ENCODE measurements around the gene TSR1. TPM values are rescaled to one million over a fixed set of nuclear protein-coding genes. Genes with fewer than 3 reads are reported as not detected.

Gene TSR1
- total RNA-seq, 1 donor from 2014 or later, result 99.3 TPM

DNA sequence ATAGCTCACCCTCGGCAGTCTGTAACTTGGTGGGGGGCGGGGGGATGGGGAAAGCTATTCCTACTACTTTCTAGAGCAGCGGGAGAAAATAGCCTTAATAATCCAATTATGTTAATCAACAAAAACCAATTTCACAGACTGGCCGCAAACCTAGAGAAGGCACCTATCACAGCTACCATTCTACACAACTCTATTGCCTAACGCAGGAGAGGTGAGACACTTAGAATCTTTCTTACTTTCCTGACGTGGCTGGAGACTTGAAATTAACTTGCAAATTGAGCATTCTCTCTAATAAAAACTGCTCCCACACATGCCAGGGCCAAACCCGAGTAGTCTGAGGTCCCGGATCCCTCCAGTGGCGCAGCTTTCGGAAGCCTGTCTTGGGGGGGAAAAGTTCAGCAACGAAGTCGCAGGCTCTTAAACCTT, 33.5 kb downstream of the TSR1 start:
- Mint-ChIP-seq H3K9me3 (no peaks in the 10 kb centered on the region), H3K27ac (peak overlapping the region; percentile 84), H3K4me3 (peak overlapping the region; percentile 91), H3K27me3 (no peaks in the 10 kb centered on the region), H3K4me1 (peaks cover 35% of the 10 kb centered on the region), H3K36me3 (ENCODE audit: low read depth) (peaks cover 30% of the 10 kb centered on the region)
- intact Hi-C loops (cut with micrococcal nuclease), result loop anchor here (1.0 to 2.0 kb wide), 3 partner anchors 50 to 247 kb away; partner anchors contain the start of genes HIC1 and MNT
- no peak for DNase-seq

DNA sequence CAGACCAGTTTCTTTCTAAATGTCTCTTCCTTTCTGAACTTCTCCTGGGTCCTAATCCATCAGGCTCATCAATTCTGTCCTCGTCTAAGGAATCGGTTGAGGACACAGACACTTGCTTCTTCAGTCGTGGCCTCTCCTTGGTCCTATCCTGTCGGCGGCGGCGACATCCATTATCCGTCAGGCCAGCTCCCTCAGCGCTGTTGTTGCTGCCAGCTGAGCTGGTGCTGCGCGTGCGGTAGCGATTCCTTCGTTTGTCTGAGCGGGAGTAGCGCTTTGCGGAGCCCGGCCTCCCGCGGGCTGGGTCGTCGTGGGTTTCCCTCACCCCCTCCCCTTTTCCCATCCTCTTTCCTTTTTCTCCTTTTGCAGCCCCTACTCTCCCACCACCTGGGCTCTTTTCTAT, 36.5 kb downstream of the TSR1 start:
- peaks cover 46% of the 10 kb centered on the region for H3K36me3 Mint-ChIP-seq (ENCODE audit: low read depth)
- H3K27me3 Mint-ChIP-seq, result no peaks in the 10 kb centered on the region
- DNase-seq, result no peak
- intact Hi-C loops (cut with micrococcal nuclease), result no loop called here
- no peaks in the 10 kb centered on the region for H3K9me3 Mint-ChIP-seq
- peaks cover 43% of the 10 kb centered on the region for H3K4me1 Mint-ChIP-seq
- no peak overlapping the region for H3K27ac Mint-ChIP-seq
- H3K4me3 Mint-ChIP-seq, result no peak overlapping the region

DNA sequence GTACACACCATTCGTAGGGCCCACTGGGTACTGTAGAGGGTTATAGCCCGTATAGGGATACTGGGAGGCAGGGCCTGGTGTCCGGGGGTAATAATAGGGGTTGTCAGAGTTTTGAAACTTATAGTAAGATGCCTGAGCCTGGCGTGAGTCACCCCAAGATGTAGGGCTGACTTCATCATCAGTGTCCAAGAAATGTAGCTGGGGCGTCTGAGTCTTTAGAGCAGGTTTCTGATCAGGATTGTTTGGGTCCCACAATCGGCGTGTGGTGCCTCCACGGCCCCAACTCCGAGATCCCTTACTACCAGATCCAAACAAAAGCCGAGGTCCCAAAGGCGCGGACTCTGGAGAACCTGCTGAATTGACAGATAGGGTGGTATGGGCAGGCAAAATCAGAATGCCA, 37.1 kb downstream of the TSR1 start:
- Mint-ChIP-seq H3K36me3 (ENCODE audit: low read depth) (peaks cover 50% of the 10 kb centered on the region), H3K9me3 (no peaks in the 10 kb centered on the region), H3K4me1 (peaks cover 46% of the 10 kb centered on the region), H3K4me3 (no peak overlapping the region), H3K27ac (no peak overlapping the region), H3K27me3 (no peaks in the 10 kb centered on the region)
- no peak for DNase-seq
- intact Hi-C loops (cut with micrococcal nuclease), result no loop called here

DNA sequence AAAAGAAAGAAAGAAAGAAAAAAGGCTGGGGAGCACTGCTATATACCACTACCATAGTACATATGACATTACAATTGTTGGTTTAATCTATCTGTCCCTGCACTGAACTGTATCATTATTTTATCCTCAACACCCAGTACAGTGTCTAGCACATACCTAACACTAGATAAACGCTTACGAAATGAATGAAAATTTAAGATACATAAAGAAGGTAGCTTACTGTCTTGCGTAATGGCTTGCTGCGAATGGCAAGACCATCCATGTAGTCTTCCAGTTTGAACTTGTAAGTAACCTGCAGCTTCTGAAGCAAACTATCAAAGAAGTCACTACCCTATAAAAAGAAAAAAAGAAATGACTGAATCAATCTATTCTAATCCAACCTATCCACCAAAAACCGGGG, 39.2 kb downstream of the TSR1 start:
- intact Hi-C loops (cut with micrococcal nuclease), result no loop called here
- no peaks in the 10 kb centered on the region for H3K27me3 Mint-ChIP-seq
- peaks cover 58% of the 10 kb centered on the region for H3K36me3 Mint-ChIP-seq (ENCODE audit: low read depth)
- H3K27ac Mint-ChIP-seq, result no peak overlapping the region
- no peaks in the 10 kb centered on the region for H3K9me3 Mint-ChIP-seq
- H3K4me1 Mint-ChIP-seq, result peaks cover 44% of the 10 kb centered on the region
- DNase-seq, result no peak
- H3K4me3 Mint-ChIP-seq, result no peak overlapping the region

DNA sequence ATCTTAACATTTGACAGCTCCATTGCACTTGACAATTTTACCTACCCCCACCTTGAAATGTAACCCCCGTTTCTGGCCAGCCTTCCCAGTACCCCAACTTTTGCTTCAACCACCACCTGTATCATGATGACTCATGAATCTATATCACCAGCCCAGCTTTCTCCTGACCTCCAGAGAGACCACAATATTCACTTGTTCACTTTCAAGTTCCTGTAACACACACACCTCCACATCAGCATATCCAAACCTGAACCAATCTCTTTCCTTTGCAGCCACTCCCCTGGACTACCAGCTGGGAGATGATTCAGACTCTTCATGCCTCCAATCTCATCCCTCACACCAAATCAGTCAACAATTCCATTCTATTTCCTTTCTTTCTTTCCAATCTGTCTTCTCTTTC, 40.7 kb downstream of the TSR1 start:
- Mint-ChIP-seq H3K27ac (peak overlapping the region; percentile 17), H3K4me1 (peaks cover 38% of the 10 kb centered on the region), H3K27me3 (no peaks in the 10 kb centered on the region), H3K9me3 (no peaks in the 10 kb centered on the region), H3K36me3 (ENCODE audit: low read depth) (peaks cover 64% of the 10 kb centered on the region), H3K4me3 (no peak overlapping the region)
- no peak for DNase-seq
- intact Hi-C loops (cut with micrococcal nuclease), result no loop called here

DNA sequence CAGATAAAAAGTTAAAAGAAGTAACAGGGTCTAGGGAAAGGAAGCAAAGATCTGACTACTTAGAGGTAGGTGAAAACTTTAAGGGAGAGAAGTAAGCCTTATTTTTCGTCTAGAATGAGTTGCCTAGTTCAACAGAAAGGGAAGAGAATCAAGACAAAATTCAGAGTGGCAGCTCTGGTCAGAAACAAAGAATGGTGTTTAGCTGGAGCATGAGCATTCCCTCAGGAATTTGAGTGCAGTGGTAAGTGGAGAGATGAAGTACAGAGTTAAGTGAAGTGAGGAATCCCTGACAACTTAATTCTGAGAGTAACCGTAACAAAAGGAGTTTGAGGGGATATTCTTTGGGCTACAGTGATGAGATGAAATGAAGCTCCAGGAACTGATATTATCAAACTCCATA, 44.2 kb downstream of the TSR1 start:
- Mint-ChIP-seq H3K27ac (no peak overlapping the region), H3K9me3 (no peaks in the 10 kb centered on the region), H3K36me3 (ENCODE audit: low read depth) (peaks cover 62% of the 10 kb centered on the region), H3K4me1 (peaks cover 25% of the 10 kb centered on the region), H3K27me3 (no peaks in the 10 kb centered on the region), H3K4me3 (no peak overlapping the region)
- DNase-seq, result no peak
- intact Hi-C loops (cut with micrococcal nuclease), result no loop called here

DNA sequence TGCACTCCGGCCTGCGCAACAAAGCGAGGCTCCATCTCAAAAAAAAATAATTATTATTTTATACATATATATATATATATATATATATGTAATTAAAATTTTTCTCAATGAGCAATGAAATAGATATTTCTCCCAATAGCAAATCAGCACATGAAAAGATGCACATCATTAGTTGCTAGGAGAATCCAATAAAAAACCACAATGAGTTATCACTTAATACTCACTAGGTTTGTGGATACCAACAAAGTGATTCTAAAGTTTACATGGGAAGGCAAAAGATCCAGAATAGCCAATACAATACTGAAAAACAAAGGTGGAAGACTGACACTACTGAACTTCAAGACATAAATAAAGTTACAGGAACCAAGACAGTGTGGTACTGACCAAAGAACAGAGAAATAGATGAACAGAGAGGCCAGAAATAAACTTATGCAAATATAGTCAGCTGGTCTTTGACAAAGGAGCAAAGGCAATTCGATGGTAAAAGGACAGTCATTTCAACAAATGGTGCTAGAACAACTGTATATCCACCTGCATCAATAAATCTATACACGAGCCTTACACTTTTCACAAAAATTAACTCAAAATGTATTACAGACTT, 46.3 kb downstream of the TSR1 start:
- Mint-ChIP-seq H3K4me3 (no peak overlapping the region), H3K9me3 (no peaks in the 10 kb centered on the region), H3K36me3 (ENCODE audit: low read depth) (peaks cover 53% of the 10 kb centered on the region), H3K4me1 (peaks cover 14% of the 10 kb centered on the region), H3K27ac (peak overlapping the region; percentile 11), H3K27me3 (no peaks in the 10 kb centered on the region)
- no peak for DNase-seq
- intact Hi-C loops (cut with micrococcal nuclease), result loop anchor here (10.0 kb wide), 1 partner anchor 385 kb away; no protein-coding TSS in a partner anchor

DNA sequence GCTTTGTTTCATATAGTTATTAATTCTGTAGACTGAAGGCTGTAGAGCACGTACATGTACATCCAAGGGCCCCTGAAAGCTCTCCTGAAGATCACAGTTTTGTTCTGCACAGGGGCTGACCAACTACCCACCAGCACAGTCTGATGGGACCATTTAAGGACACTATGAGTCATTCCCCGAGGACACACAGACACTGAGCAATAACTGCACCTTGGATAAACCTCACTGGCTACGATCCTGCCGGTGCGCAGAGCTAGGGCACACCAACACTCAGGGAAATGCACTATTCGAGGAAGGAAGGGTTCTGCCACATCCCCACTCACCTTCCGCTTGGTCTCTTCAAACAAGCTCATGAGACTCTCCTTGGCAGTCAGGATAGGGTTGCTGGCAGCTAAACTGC, 53.0 kb downstream of the TSR1 start:
- Mint-ChIP-seq H3K36me3 (ENCODE audit: low read depth) (peaks cover 62% of the 10 kb centered on the region), H3K9me3 (no peaks in the 10 kb centered on the region), H3K27me3 (no peaks in the 10 kb centered on the region), H3K27ac (no peak overlapping the region), H3K4me1 (peaks cover 35% of the 10 kb centered on the region), H3K4me3 (no peak overlapping the region)
- intact Hi-C loops (cut with micrococcal nuclease), result loop anchor here (2.0 to 10.0 kb wide), 3 partner anchors 17 to 379 kb away; no protein-coding TSS in a partner anchor
- DNase-seq, result no peak

DNA sequence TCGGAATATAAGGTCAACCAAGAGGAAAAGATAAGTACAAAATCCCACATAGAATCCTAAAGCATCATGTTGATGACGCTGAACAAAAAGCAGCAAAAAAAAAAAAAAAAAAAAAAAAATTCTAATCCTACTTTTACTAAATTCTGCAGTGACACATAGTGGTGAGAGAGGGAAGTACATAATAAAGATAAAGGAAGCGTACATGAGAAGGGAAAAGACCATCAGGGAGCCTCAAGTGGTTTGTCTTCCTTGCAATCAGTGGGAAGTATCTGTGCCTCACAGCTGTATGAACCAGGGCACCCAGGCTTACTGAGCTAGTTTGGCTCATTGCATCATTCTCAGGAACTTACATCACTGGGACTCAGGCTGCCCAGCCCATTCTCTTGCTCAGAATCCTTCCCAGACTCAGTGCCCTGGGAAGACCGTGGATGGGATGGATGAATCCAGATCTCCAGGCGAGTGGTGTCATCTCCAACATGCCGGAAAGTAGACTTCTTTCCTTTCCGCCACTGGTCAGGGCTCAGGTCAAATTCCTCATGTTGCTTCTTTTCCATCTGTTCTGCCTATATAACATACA, 53.9 kb downstream of the TSR1 start:
- H3K27me3 Mint-ChIP-seq, result no peaks in the 10 kb centered on the region
- peaks cover 36% of the 10 kb centered on the region for H3K4me1 Mint-ChIP-seq
- H3K4me3 Mint-ChIP-seq, result no peak overlapping the region
- intact Hi-C loops (cut with micrococcal nuclease), result loop anchor here (1.0 to 10.0 kb wide), 4 partner anchors 16 to 378 kb away; no protein-coding TSS in a partner anchor
- DNase-seq, result peak; percentile 76
- peak overlapping the region; percentile 76 for H3K27ac Mint-ChIP-seq
- H3K9me3 Mint-ChIP-seq, result no peaks in the 10 kb centered on the region
- peaks cover 57% of the 10 kb centered on the region for H3K36me3 Mint-ChIP-seq (ENCODE audit: low read depth)

DNA sequence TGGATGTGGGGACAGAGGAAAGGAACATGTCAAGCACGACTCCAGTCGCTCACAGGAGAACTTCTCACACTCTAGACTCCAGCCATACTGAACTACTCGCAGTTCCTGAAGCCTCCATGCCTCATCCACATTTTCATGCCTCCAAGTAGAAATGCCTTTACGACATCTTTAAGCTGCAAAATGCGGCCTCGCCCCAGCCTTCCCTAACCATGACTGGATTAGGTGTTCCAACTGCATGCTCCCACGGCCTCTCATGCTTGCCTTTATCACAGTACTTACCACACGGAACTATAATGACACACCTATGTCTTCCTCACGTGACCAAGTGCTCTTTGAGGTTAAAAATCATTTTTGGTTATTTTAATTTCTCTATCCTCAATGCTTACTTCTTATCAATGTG, 56.5 kb downstream of the TSR1 start:
- intact Hi-C loops (cut with micrococcal nuclease), result loop anchor here (10.0 kb wide), 1 partner anchor 375 kb away; no protein-coding TSS in a partner anchor
- Mint-ChIP-seq H3K27me3 (no peaks in the 10 kb centered on the region), H3K36me3 (ENCODE audit: low read depth) (peaks cover 53% of the 10 kb centered on the region), H3K27ac (peak overlapping the region; percentile 57), H3K4me1 (peaks cover 55% of the 10 kb centered on the region), H3K4me3 (no peak overlapping the region), H3K9me3 (no peaks in the 10 kb centered on the region)
- no peak for DNase-seq

DNA sequence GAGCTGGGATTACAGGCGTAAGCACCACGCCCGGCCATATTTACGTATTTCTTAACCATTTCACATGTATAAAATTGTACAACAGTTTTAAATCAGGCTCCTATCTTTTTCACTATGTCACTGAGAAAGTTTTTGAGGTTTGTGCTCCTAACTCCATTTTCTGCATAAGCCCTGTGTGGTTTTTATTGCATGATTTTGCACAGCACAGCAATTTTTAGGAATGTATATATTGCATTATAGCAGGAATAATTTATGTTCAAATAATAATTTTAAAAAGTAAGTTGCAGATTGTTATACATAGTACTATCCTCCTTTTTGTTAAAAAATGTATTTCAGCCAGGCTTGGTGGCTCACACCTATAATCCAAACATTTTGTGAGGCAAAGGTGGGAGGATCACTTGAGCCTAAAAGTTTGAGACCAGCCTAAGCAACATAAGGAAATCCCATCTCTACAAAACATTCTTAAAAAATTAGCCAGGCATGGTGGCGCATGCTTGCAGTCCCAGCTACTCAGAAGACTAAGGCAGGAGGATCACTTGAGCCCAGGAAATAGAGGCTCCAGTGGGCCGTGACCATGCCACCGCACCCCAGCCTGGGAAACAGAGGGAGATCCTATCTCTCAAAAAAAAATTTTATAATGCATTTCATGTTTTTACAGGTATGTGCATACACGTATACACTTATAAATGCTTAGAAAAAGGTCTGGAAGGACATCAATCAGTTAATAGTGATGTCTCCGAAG, 58.7 kb downstream of the TSR1 start:
- intact Hi-C loops (cut with micrococcal nuclease), result no loop called here
- DNase-seq, result no peak
- peaks cover 52% of the 10 kb centered on the region for H3K36me3 Mint-ChIP-seq (ENCODE audit: low read depth)
- no peaks in the 10 kb centered on the region for H3K9me3 Mint-ChIP-seq
- H3K27ac Mint-ChIP-seq, result no peak overlapping the region
- peaks cover 61% of the 10 kb centered on the region for H3K4me1 Mint-ChIP-seq
- no peaks in the 10 kb centered on the region for H3K27me3 Mint-ChIP-seq
- H3K4me3 Mint-ChIP-seq, result no peak overlapping the region

DNA sequence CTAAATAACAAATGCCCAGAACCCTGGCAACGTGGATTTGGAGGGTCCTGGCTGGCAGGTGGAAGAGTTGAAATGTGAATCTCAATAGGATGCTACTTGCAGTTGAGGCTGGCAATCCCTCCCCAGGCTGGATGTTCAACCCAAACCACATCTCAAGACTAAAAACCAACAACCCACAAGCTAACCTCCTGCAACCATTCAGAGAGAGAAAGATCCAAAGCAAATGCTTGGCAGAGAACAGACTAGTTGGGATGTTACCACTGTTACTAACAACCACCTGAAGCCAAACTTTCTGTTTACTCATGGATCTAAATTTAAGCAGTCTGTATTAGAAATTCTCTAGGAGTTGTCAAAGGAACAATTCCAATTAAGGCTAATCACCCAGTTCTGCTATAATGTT, 60.5 kb downstream of the TSR1 start:
- H3K27ac Mint-ChIP-seq, result peak overlapping the region; percentile 52
- intact Hi-C loops (cut with micrococcal nuclease), result loop anchor here (1.0 kb wide), 1 partner anchor 9 kb away; no protein-coding TSS in a partner anchor
- no peaks in the 10 kb centered on the region for H3K27me3 Mint-ChIP-seq
- DNase-seq, result peak; percentile 84
- H3K4me3 Mint-ChIP-seq, result peak overlapping the region; percentile 23
- H3K9me3 Mint-ChIP-seq, result no peaks in the 10 kb centered on the region
- H3K36me3 Mint-ChIP-seq (ENCODE audit: low read depth), result peaks cover 46% of the 10 kb centered on the region
- H3K4me1 Mint-ChIP-seq, result peaks cover 56% of the 10 kb centered on the region

DNA sequence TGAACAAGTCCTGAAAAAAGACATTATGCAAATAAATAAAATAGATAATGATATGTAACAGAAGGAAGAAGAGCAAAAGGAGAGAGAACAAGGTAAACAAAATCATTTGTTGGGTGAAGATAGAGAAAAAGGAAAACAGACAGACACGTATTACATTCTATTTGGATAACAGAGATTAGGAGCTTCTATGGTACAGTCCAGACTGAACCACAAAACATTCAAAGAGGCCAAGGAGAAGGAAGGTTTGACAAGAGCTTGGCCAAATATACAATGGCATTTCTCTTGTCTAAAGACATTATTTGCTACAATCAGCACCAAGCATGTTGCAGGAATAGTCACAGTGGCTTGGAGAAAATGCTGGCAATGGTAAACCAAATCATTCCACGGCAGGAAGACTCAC, 61.8 kb downstream of the TSR1 start:
- no peaks in the 10 kb centered on the region for H3K27me3 Mint-ChIP-seq
- H3K27ac Mint-ChIP-seq, result peak overlapping the region; percentile 22
- no peak overlapping the region for H3K4me3 Mint-ChIP-seq
- DNase-seq, result no peak
- peaks cover 61% of the 10 kb centered on the region for H3K4me1 Mint-ChIP-seq
- H3K9me3 Mint-ChIP-seq, result no peaks in the 10 kb centered on the region
- intact Hi-C loops (cut with micrococcal nuclease), result loop anchor here (5.0 kb wide), 1 partner anchor 82 kb away; no protein-coding TSS in a partner anchor
- peaks cover 47% of the 10 kb centered on the region for H3K36me3 Mint-ChIP-seq (ENCODE audit: low read depth)
